Calu3 (cell line): ENCODE results near the gene DMRT1. TPM values are rescaled to one million over a fixed set of nuclear protein-coding genes. Genes with fewer than 3 reads are reported as not detected.

Experiments used
- BruUV-seq: library from RNA; stranded (reverse); fragments of 400-500 nt; replicated peaks from 2 replicates; lab custom pipeline; 2021; lab: Mats Ljungman, UMichigan
- CTCF ChIA-PET: fragments of 300-600 bp; sonication (Branson Sonifier 250); formaldehyde crosslinking; loops from one replicate; lab custom pipeline; 2022; ENCODE audit warnings: antibody characterized with exemption; lab: Charles Lee
- DNase-seq: peaks from one replicate; pipeline ENCODE4 v3.0.0; 2022
- H3K27ac Mint-ChIP-seq: one replicate; pipeline ENCODE4 v1.8.0; 2022; ENCODE audit warnings: mixed read lengths; ENCODE audit not compliant: unreplicated experiment
- H3K27me3 Mint-ChIP-seq: one replicate; pipeline ENCODE4 v1.8.0; 2022; ENCODE audit warnings: mixed read lengths; ENCODE audit not compliant: unreplicated experiment
- H3K36me3 Mint-ChIP-seq: one replicate; pipeline ENCODE4 v1.8.0; 2022; ENCODE audit warnings: mild to moderate bottlenecking, moderate library complexity, mixed read lengths; ENCODE audit not compliant: insufficient read depth, unreplicated experiment
- H3K4me1 Mint-ChIP-seq: one replicate; pipeline ENCODE4 v1.8.0; 2022; ENCODE audit warnings: mild to moderate bottlenecking, low read depth, mixed read lengths; ENCODE audit not compliant: unreplicated experiment
- H3K4me3 Mint-ChIP-seq: one replicate; pipeline ENCODE4 v1.8.0; 2022; ENCODE audit warnings: mild to moderate bottlenecking, low read depth, moderate library complexity, mixed read lengths; ENCODE audit not compliant: unreplicated experiment
- H3K9me3 Mint-ChIP-seq: one replicate; pipeline ENCODE4 v1.8.0; 2022; ENCODE audit warnings: low read depth, mixed read lengths; ENCODE audit not compliant: unreplicated experiment
- intact Hi-C: fragments of 100-400 bp; cut with micrococcal nuclease; formaldehyde crosslinking; loops from one replicate; pipeline ENCODE4 v1.10.0; 2022; ENCODE audit not compliant: unreplicated experiment
- total RNA-seq: library from RNA; stranded (reverse); gene quantifications from 2 replicates; pipeline ENCODE4 v1.2.3, GENCODE V29; 2022
- TF ChIP-seq, protein P1 (sequence below): fragments of 200-600 bp; IDR thresholded peaks from one replicate; pipeline ENCODE4 v1.8.0; 2022; ENCODE audit warnings: antibody characterized with exemption; ENCODE audit not compliant: unreplicated experiment

DMRT1 gene
- total RNA-seq, 1 experiment from 2014 or later, result not detected

DNA sequence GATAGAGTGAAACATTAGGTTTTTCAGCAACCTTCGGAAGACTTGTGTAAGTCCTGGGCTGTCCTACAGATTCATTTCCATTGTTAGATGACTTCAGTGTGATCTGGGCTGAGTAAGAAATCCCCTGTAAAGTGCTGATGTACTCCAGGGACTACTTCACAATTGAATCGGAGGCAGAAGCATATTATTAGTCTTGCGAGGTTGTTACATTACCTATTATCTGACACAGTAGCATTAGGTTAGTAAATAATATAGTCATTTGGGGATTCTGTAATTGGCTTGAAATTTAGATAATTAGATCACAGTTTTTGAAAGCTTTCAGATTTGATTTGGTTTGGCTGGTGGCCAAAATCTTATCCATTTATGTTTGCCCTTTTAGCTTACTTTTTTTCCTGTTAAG, 62.4 kb downstream of the DMRT1 start:
- intact Hi-C loops, result no loop called here
- Mint-ChIP-seq H3K4me1 (no peaks in the 10 kb centered on the region), H3K27ac (no peak overlapping the region), H3K4me3 (no peak overlapping the region), H3K9me3 (no peaks in the 10 kb centered on the region), H3K36me3 (no peaks in the 10 kb centered on the region), H3K27me3 (peaks cover 39% of the 10 kb centered on the region)
- CTCF ChIA-PET, result no interaction called here
- TF ChIP-seq, protein P1, sequence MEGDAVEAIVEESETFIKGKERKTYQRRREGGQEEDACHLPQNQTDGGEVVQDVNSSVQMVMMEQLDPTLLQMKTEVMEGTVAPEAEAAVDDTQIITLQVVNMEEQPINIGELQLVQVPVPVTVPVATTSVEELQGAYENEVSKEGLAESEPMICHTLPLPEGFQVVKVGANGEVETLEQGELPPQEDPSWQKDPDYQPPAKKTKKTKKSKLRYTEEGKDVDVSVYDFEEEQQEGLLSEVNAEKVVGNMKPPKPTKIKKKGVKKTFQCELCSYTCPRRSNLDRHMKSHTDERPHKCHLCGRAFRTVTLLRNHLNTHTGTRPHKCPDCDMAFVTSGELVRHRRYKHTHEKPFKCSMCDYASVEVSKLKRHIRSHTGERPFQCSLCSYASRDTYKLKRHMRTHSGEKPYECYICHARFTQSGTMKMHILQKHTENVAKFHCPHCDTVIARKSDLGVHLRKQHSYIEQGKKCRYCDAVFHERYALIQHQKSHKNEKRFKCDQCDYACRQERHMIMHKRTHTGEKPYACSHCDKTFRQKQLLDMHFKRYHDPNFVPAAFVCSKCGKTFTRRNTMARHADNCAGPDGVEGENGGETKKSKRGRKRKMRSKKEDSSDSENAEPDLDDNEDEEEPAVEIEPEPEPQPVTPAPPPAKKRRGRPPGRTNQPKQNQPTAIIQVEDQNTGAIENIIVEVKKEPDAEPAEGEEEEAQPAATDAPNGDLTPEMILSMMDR, result no peak
- no peak for DNase-seq
- no TSS peak for BruUV-seq

DNA sequence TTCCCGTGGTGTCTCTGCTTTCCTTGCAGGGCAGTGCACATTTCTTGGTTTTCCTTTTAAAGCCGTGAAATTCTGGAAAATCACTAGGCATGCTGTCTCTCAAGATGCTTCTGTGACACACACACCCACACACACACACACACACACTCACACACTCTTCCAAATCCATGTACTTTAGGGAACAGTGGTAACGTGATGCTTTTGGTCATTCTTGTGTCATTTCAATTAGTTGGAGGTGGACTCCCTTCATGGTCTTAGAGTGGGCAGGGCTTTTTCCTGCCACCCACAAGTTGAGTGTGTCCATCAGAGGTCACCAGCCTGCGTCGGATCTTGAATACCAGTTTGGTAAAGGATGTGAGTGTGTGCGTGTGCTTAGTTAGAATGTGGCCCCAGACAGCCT, 64.4 kb downstream of the DMRT1 start:
- DNase-seq, result no peak
- intact Hi-C loops, result no loop called here
- BruUV-seq, result no TSS peak
- no peaks in the 10 kb centered on the region for H3K4me1 Mint-ChIP-seq
- TF ChIP-seq, protein P1, result no peak
- H3K4me3 Mint-ChIP-seq, result no peak overlapping the region
- CTCF ChIA-PET, result no interaction called here
- no peak overlapping the region for H3K27ac Mint-ChIP-seq
- peaks cover 33% of the 10 kb centered on the region for H3K27me3 Mint-ChIP-seq
- H3K36me3 Mint-ChIP-seq, result no peaks in the 10 kb centered on the region
- H3K9me3 Mint-ChIP-seq, result no peaks in the 10 kb centered on the region

DNA sequence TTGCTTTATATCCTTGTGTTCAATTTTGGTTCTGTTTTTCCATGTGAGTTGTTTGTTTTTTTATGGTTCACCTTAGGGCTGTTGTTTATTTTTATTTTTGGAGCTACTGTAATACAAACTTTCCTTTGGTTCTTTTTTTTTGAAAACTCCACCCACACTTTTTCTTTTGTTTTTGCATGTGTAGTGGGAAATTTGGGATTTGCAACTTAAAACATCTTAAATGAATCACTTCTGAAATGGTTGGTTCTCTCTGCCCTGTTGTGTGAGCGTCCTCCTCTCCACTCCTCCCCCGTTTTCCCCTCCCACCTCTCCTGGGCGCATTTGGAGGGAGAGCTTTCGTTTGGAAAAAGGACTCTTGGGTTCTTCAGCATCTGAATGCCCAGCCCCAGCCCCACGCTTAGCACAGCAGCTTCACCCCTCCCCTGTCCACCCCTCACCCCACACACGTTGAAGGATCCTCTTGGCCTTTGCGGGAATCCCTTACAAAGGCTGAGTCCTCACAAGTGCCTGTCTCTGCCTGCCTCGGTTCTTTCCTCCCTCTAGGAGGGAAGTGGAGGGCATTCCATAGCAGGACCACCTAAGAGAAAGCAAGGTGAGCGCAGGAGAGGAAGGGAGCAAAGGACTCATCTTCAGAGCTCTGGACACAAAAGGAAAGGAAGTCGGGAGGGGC, 67.2 kb downstream of the DMRT1 start:
- H3K9me3 Mint-ChIP-seq, result no peaks in the 10 kb centered on the region
- intact Hi-C loops, result no loop called here
- H3K4me3 Mint-ChIP-seq, result no peak overlapping the region
- TF ChIP-seq, protein P1, result no peak
- CTCF ChIA-PET, result no interaction called here
- H3K4me1 Mint-ChIP-seq, result no peaks in the 10 kb centered on the region
- no TSS peak for BruUV-seq
- no peak for DNase-seq
- H3K27me3 Mint-ChIP-seq, result peaks cover 25% of the 10 kb centered on the region
- no peaks in the 10 kb centered on the region for H3K36me3 Mint-ChIP-seq
- H3K27ac Mint-ChIP-seq, result no peak overlapping the region

DNA sequence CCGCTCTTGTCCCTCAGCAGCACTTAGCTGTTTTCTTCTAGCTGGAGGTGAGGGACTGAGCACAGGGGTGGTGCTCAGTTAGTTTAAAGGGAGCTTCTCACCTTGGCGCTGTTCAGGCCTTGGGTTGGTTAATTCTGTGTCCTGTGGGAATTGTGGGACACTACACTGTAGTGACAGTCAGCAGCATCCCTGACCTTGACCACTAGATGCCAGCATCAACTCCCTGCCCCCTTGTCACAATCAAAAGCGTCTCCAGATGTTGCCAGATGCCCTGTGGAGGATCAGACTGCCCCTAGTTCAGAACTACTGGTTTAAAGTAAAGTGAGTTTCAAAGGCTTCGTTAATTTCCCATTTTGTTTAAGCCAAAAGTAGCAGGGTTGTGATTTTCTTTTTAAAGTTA, 69.5 kb downstream of the DMRT1 start:
- H3K27ac Mint-ChIP-seq, result no peak overlapping the region
- H3K4me1 Mint-ChIP-seq, result no peaks in the 10 kb centered on the region
- H3K4me3 Mint-ChIP-seq, result no peak overlapping the region
- TF ChIP-seq, protein P1, result no peak
- intact Hi-C loops, result no loop called here
- BruUV-seq, result no TSS peak
- CTCF ChIA-PET, result no interaction called here
- H3K9me3 Mint-ChIP-seq, result no peaks in the 10 kb centered on the region
- H3K36me3 Mint-ChIP-seq, result no peaks in the 10 kb centered on the region
- no peak for DNase-seq
- H3K27me3 Mint-ChIP-seq, result peaks cover 8% of the 10 kb centered on the region
